Right ventricle myocardium superior (tissue), 1 donor: ENCODE measurements around the gene CD84. TPM values are rescaled to one million over a fixed set of nuclear protein-coding genes. Genes with fewer than 3 reads are reported as not detected.
A peak's percentile ranks its signal among the peaks of the same experiment; 100 is the strongest.
"Not testable (repeated sequence)": the region's sequence is repeated elsewhere in the genome, so short reads cannot be mapped to it uniquely, and the experiment has no call there.

ENCODE experiments used
- ATAC-seq: fragments of 200-7000 bp; cut with Tn5 transposase; one replicate; pipeline ENCODE4 v1.9.1; 2020; ENCODE audit warnings: mild to moderate bottlenecking; ENCODE audit not compliant: poor library complexity
- DNase-seq: peaks from one replicate; pipeline ENCODE4 v3.0.0-alpha.2; 2020
- intact Hi-C: fragments of 100-400 bp; cut with DNase I; formaldehyde crosslinking; loops from one replicate; pipeline ENCODE4 v1.11.2; 2022
- total RNA-seq: library from RNA; stranded (reverse); fragmentation: NEBNext Ultra II Directional; extraction: Animal tissue kit (Norgen Biotek cat#: 25700); gene quantifications from one replicate; pipeline ENCODE4 v1.2.1, GENCODE V29; 2021
- donor health status: DM: no; HTN: yes; CAD: no; lungs with severe emphysema.

The CD84 gene
- total RNA-seq, 1 donor from 2014 or later = 2.5 TPM

GRCh38 chr1:160612613-160613218 is 33.4 kb upstream of the CD84 start:
- intact Hi-C loops = no loop called here
- no peak for DNase-seq
- no peak for ATAC-seq

GRCh38 chr1:160610569-160611242 is 31.4 kb upstream of the CD84 start:
- ATAC-seq = no peak
- no peak for DNase-seq
- intact Hi-C loops = no loop called here

- no peak for ATAC-seq
- intact Hi-C loops = no loop called here
These were observed 29.6 kb upstream of the CD84 start for GRCh38 chr1:160608941-160609340.

GRCh38 chr1:160608514-160608913 is 29.2 kb upstream of the CD84 start:
- intact Hi-C loops = no loop called here
- DNase-seq (no peak), ATAC-seq (no peak)

More at GRCh38 chr1:160608941-160609340, 29.6 kb upstream of the CD84 start:
- no peak for DNase-seq

GRCh38 chr1:160608057-160608456 is 28.8 kb upstream of the CD84 start:
- intact Hi-C loops = no loop called here
- ATAC-seq (no peak), DNase-seq (no peak)

- ATAC-seq (no peak), DNase-seq (no peak)
- intact Hi-C loops = loop anchor here (2.0 kb wide), 1 partner anchor 179 kb away; no protein-coding TSS in a partner anchor
These were observed 28.4 kb upstream of the CD84 start for GRCh38 chr1:160607672-160608032.

- no peak for DNase-seq
- peak; percentile 89 for ATAC-seq
- intact Hi-C loops = loop anchor here (2.0 kb wide), 1 partner anchor 178 kb away; no protein-coding TSS in a partner anchor
These were observed 27.8 kb upstream of the CD84 start for GRCh38 chr1:160607011-160607671.

- intact Hi-C loops = loop anchor here (2.0 kb wide), 1 partner anchor 178 kb away; no protein-coding TSS in a partner anchor
- no peak for ATAC-seq
- DNase-seq = no peak
These were observed 27.3 kb upstream of the CD84 start for GRCh38 chr1:160606611-160607010.

GRCh38 chr1:160605792-160606479 is 26.6 kb upstream of the CD84 start:
- intact Hi-C loops = loop anchor here (2.0 kb wide), 1 partner anchor 177 kb away; no protein-coding TSS in a partner anchor
- no peak for DNase-seq
- ATAC-seq = no peak

GRCh38 chr1:160605205-160605604 is 25.9 kb upstream of the CD84 start:
- intact Hi-C loops = no loop called here
- ATAC-seq (no peak), DNase-seq (no peak)

GRCh38 chr1:160597705-160598104 is 18.4 kb upstream of the CD84 start:
- intact Hi-C loops = no loop called here
- DNase-seq = no peak
- no peak for ATAC-seq

GRCh38 chr1:160597051-160597450 is 17.8 kb upstream of the CD84 start:
- no peak for DNase-seq
- no peak for ATAC-seq
- intact Hi-C loops = no loop called here

- DNase-seq (no peak), ATAC-seq (no peak)
- intact Hi-C loops = no loop called here
These were observed 11.2 kb upstream of the CD84 start for GRCh38 chr1:160590488-160590887.

- intact Hi-C loops = no loop called here
- ATAC-seq (no peak), DNase-seq (no peak)
These were observed 9.2 kb upstream of the CD84 start for GRCh38 chr1:160588468-160588867.

- ATAC-seq = no peak
- DNase-seq = no peak
- intact Hi-C loops = no loop called here
These were observed 5.5 kb upstream of the CD84 start for GRCh38 chr1:160584784-160585183.

GRCh38 chr1:160582976-160583375 is 3.7 kb upstream of the CD84 start:
- DNase-seq, ATAC-seq, intact Hi-C loops: not testable (repeated sequence)

- ATAC-seq (no peak), DNase-seq (no peak)
- intact Hi-C loops = no loop called here
These were observed 2.7 kb upstream of the CD84 start for GRCh38 chr1:160581961-160582360.

- no peak for ATAC-seq
- intact Hi-C loops = no loop called here
- no peak for DNase-seq
These were observed 1.0 kb upstream of the CD84 start for GRCh38 chr1:160580221-160580812.
